AG09319 (cell line): ENCODE results near the gene FOXJ1.

Source experiments
- DNase-seq: peaks from one replicate; pipeline ENCODE4 v3.0.0-alpha.2; 2010; ENCODE audit warnings: low read depth; ENCODE audit errors: extremely low read depth
- TF ChIP-seq, protein P1 (sequence below): IDR thresholded peaks from 2 replicates; pipeline ENCODE4 v1.5.1; 2011; ENCODE audit warnings: low read depth, mild to moderate bottlenecking, inconsistent platforms, low read length, moderate library complexity

Gene FOXJ1

GRCh38 chr17:76159157-76159556, 18.1 kb upstream of the FOXJ1 start:
- TF ChIP-seq, protein P1, sequence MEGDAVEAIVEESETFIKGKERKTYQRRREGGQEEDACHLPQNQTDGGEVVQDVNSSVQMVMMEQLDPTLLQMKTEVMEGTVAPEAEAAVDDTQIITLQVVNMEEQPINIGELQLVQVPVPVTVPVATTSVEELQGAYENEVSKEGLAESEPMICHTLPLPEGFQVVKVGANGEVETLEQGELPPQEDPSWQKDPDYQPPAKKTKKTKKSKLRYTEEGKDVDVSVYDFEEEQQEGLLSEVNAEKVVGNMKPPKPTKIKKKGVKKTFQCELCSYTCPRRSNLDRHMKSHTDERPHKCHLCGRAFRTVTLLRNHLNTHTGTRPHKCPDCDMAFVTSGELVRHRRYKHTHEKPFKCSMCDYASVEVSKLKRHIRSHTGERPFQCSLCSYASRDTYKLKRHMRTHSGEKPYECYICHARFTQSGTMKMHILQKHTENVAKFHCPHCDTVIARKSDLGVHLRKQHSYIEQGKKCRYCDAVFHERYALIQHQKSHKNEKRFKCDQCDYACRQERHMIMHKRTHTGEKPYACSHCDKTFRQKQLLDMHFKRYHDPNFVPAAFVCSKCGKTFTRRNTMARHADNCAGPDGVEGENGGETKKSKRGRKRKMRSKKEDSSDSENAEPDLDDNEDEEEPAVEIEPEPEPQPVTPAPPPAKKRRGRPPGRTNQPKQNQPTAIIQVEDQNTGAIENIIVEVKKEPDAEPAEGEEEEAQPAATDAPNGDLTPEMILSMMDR: no peak
- DNase-seq: no peak

GRCh38 chr17:76157759-76158158, 16.7 kb upstream of the FOXJ1 start:
- TF ChIP-seq, protein P1: no peak
- no peak for DNase-seq

DNA sequence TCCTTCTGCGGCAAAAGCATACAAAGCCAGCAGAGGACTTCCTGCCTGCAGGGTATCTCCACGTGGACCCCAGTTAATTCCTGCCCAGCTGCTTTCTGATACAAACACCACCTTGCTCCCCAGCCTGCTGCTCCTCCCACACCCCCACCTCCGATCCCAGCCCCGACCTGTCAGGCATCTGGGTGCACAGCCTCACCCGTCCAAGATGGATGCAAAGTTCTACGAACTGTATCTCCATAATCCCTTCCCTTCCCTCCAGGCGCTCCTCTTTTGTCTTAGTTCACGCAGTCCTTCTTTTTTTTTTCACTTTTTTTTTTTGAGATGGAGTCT, 15.6 kb upstream of the FOXJ1 start:
- DNase-seq: no peak
- TF ChIP-seq, protein P1: no peak

DNA sequence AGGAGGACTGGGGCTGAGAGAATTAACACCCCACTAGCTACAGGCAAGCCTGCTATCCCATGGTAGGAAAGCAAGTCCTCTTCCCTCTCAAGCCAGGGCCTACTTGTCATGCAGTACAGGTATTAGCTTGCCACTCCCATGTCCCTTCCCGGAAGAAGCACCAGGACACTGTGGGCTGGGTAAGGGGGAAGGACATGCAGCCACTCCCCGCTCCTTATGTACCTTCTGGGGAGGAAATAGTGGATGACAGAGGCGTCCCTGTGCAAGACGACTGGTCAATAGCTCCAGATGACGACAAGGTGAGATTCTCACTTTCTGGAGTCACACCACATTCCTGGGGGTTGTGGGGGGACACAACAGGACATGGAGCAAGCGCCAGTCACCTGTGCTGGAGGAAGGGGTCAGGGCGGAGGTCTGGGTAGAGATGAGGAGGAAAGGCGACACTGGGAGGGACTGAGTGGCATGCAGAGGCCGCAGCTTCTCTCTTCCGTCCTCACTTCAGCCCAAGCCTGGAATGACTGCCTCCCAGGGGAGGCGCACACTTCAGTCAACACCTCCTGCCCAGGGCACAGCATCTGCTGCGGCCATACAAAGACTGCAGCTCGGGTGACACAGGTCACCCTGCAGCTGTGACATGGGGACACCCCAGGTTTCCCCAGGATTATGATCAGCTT, 15.1 kb upstream of the FOXJ1 start:
- no peak for DNase-seq
- TF ChIP-seq, protein P1: no peak

- TF ChIP-seq, protein P1: no peak
- no peak for DNase-seq
Observed at GRCh38 chr17:76154936-76155845, 14.1 kb upstream of the FOXJ1 start.

GRCh38 chr17:76154292-76154691, 13.2 kb upstream of the FOXJ1 start:
- TF ChIP-seq, protein P1: no peak
- no peak for DNase-seq

DNA sequence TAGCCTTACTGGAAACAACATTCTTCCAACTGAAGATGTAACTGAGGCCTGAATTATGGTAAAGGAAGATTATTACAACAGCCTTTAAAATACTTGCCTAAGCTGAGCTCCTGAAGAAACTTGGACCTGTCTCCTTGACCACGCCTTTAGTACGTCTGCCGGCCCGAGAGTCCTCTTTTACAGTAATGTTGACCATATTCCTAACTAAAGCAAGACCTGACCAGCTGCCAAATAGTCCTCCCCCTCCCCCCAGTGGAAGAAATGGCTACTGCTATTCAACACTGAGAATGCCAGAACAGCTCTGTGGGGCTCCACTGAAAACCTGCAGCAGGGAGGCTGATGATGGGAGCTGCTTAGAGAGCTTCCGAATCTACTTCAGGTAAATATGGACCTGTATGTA, 12.6 kb upstream of the FOXJ1 start:
- no peak for DNase-seq
- TF ChIP-seq, protein P1: no peak; the same call in none of the 2 replicates
